Right lobe of liver (tissue), 4 donors: Measurements from ENCODE around the gene MOGAT1.

ENCODE experiments used
- CTCF ChIP-seq, 4 donors: fragments of 200-600 bp in 3 of 4; fragments of 450-650 bp in 1 of 4; IDR thresholded peaks; one replicate each; pipeline versions ENCODE4 v1.5.1 to v1.8.0; 2016 to 2022; ENCODE audit warnings: antibody characterized with exemption in 4 of 4, mild to moderate bottlenecking in 2 of 4
- POLR2A ChIP-seq: fragments of 450-650 bp; IDR thresholded peaks from one replicate; pipeline ENCODE4 v1.6.1; 2017; ENCODE audit warnings: antibody characterized with exemption, mild to moderate bottlenecking
- donor health status: DM: no; HTN: no; CAD: no.
- donor health status: DM: no; HTN: no; CAD: no.
- donor health status: DM: no; HTN: yes; CAD: no.

- TF ChIP-seq CTCF (IDR thresholded peaks at IDR 0.05), result no peak
- no peak for TF ChIP-seq POLR2A
Measured at GRCh38 chr2:222656526-222657446, 14.7 kb upstream of the MOGAT1 start.
